KOPT-K1 (cell line): ENCODE data around the gene ODAD2.

Experiments
- H3K27ac ChIP-seq: fragments of 200-600 bp; sonication (generic); 2 replicates; pipeline ENCODE4 v1.5.1; 2016; ENCODE audit warnings: antibody characterized with exemption, mild to moderate bottlenecking, low read depth, low read length; ENCODE audit not compliant: poor library complexity, severe bottlenecking
- H3K36me3 ChIP-seq: fragments of 200-600 bp; sonication (generic); 2 replicates; pipeline ENCODE4 v1.5.1; 2017; ENCODE audit warnings: antibody characterized with exemption, mild to moderate bottlenecking, low read length, moderate library complexity; ENCODE audit not compliant: insufficient read depth
- H3K9me3 ChIP-seq: fragments of 200-600 bp; sonication (generic); 2 replicates; pipeline ENCODE4 v1.5.1; 2017; ENCODE audit warnings: antibody characterized with exemption, low read length, mild to moderate bottlenecking; ENCODE audit not compliant: insufficient read depth, poor library complexity, severe bottlenecking

ODAD2 gene

DNA sequence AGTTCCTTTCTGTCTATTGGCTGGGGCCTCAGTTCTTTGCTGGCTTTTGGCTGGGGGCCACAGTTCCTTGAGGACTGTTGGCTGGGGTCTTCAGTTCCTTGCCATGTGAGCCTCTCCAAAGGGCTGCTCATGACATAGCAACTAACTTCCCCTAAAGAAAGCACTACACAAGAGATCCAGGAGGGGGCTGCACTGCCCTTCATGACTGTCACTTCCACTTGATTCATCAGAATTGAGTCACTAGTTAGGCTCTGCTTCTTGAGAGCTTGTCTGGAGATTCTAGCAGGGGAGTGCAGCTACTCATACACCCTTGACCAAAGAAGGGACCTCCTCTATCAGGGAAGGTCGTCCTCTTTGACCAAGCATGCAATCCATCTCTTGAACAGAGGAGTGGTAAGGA is 215.2 kb downstream of the ODAD2 start:
- no peaks in the 10 kb centered on the region for H3K9me3 ChIP-seq
- H3K36me3 ChIP-seq: no peaks in the 10 kb centered on the region
- H3K27ac ChIP-seq: no peak overlapping the region

DNA sequence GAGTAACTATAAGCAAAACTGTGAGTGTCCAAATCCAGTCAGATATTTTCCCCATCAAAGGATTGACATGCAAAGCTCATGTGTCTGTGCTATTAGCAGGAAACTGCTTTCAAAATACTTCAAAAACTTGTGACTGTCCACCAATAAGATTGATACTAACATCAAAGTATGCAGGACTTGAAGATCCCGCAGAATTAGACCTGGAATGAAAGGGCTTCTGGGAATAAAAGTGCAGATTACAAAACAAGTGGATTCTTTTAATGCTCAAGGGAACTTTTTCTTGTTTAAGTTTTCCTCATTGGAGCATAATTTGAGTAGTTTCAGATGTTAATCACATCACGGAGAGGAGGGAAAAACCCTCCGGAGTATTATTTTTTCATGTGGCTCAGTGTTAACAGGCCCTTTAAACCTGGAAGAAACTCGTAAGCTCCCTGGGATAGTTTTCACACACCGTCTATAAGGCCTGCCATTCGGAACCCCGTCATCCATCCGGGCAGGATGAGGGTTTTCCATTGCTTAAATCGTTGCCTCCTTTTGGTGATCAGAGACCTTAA is 219.3 kb downstream of the ODAD2 start:
- no peaks in the 10 kb centered on the region for H3K9me3 ChIP-seq
- H3K36me3 ChIP-seq: no peaks in the 10 kb centered on the region
- no peak overlapping the region for H3K27ac ChIP-seq

- Histone ChIP-seq H3K9me3 (no peaks in the 10 kb centered on the region), H3K36me3 (no peaks in the 10 kb centered on the region)
Observed at GRCh38 chr10:27774831-27775230, 224.0 kb downstream of the ODAD2 start.

GRCh38 chr10:27771231-27771630 is 227.6 kb downstream of the ODAD2 start:
- Histone ChIP-seq H3K9me3 (no peaks in the 10 kb centered on the region), H3K36me3 (no peaks in the 10 kb centered on the region), H3K27ac (no peak overlapping the region)

More at GRCh38 chr10:27774831-27775230, 224.0 kb downstream of the ODAD2 start:
- H3K27ac ChIP-seq: no peak overlapping the region

GRCh38 chr10:27770181-27770580 is 228.7 kb downstream of the ODAD2 start:
- Histone ChIP-seq H3K27ac (no peak overlapping the region), H3K9me3 (no peaks in the 10 kb centered on the region), H3K36me3 (no peaks in the 10 kb centered on the region)
